OCI-LY1 (cell line): ENCODE results near the gene CHGA.

Experiments
- H2AFZ ChIP-seq: fragments of 200-600 bp; sonication (generic), shearing (Covaris generic); 2 replicates; pipeline ENCODE4 v1.6.0; 2014; ENCODE audit warnings: antibody characterized with exemption, mild to moderate bottlenecking, low read length
- H3F3A ChIP-seq: fragments of 200-600 bp; sonication (generic), shearing (Covaris generic); 2 replicates; pipeline ENCODE4 v1.6.0; 2014; ENCODE audit warnings: mild to moderate bottlenecking, antibody characterized with exemption, low read length, moderate library complexity; ENCODE audit not compliant: insufficient read depth
- H3K27ac ChIP-seq: fragments of 200-600 bp; sonication (generic); 2 replicates; pipeline ENCODE4 v1.5.1; 2014; ENCODE audit warnings: low read length, mixed run types, mild to moderate bottlenecking, low read depth; ENCODE audit not compliant: poor library complexity, severe bottlenecking
- H3K27me3 ChIP-seq: fragments of 200-600 bp; sonication (generic); 2 replicates; pipeline ENCODE4 v1.6.0; 2014; ENCODE audit warnings: antibody characterized with exemption, mild to moderate bottlenecking, low read length, moderate library complexity; ENCODE audit not compliant: insufficient read depth
- H3K36me3 ChIP-seq: fragments of 200-600 bp; sonication (generic); 2 replicates; pipeline ENCODE4 v1.6.1; 2014; ENCODE audit warnings: mild to moderate bottlenecking, antibody characterized with exemption, low read length, moderate library complexity, mixed read lengths; ENCODE audit not compliant: insufficient read depth
- H3K4me1 ChIP-seq: fragments of 200-600 bp; sonication (generic); 2 replicates; pipeline ENCODE4 v1.5.1; 2014; ENCODE audit warnings: mild to moderate bottlenecking, low read length, moderate library complexity; ENCODE audit not compliant: insufficient read depth, severe bottlenecking
- H3K4me2 ChIP-seq: fragments of 200-600 bp; sonication (generic), shearing (Covaris generic); 2 replicates; pipeline ENCODE4 v1.6.1; 2014; ENCODE audit warnings: low read length
- H3K4me3 ChIP-seq: fragments of 200-600 bp; sonication (generic); 2 replicates; pipeline ENCODE4 v1.5.1; 2014; ENCODE audit warnings: low read length, low read depth, mild to moderate bottlenecking, mixed read lengths; ENCODE audit not compliant: poor library complexity, severe bottlenecking
- H3K79me2 ChIP-seq: fragments of 200-600 bp; shearing (Covaris generic); 2 replicates; pipeline ENCODE4 v1.6.1; 2016; ENCODE audit warnings: mixed run types, low read length, mixed read lengths; ENCODE audit not compliant: insufficient read depth
- H3K9ac ChIP-seq: fragments of 200-600 bp; sonication (generic), shearing (Covaris generic); 2 replicates; pipeline ENCODE4 v1.6.1; 2014; ENCODE audit warnings: mild to moderate bottlenecking, low read length, mixed read lengths
- H3K9me2 ChIP-seq: fragments of 200-600 bp; sonication (generic), shearing (Covaris generic); 2 replicates; pipeline ENCODE4 v1.6.1; 2014; ENCODE audit warnings: low read depth, mild to moderate bottlenecking, low read length, mixed read lengths
- H3K9me3 ChIP-seq: fragments of 200-600 bp; shearing (Covaris generic); 2 replicates; pipeline ENCODE4 v1.6.1; 2014; ENCODE audit warnings: low read length, mixed read lengths
- H4K20me1 ChIP-seq: fragments of 200-600 bp; sonication (generic), shearing (Covaris generic); 2 replicates; pipeline ENCODE4 v1.6.0; 2016; ENCODE audit warnings: mild to moderate bottlenecking, low read length; ENCODE audit not compliant: insufficient read depth
- EZH2 ChIP-seq: fragments of 200-600 bp; sonication (generic), shearing (Covaris generic); IDR thresholded peaks from 2 replicates; pipeline ENCODE4 v1.8.0; 2017; ENCODE audit warnings: borderline replicate concordance, mixed run types, mild to moderate bottlenecking, antibody characterized with exemption, low read length, moderate library complexity, mixed read lengths
- TF ChIP-seq, protein P1 (sequence below): fragments of 200-600 bp; sonication (generic), shearing (Covaris generic); IDR thresholded peaks from 2 replicates; pipeline ENCODE4 v1.5.1; 2017; ENCODE audit warnings: mild to moderate bottlenecking, antibody characterized with exemption, low read length, moderate library complexity, mixed read lengths

The CHGA gene

DNA sequence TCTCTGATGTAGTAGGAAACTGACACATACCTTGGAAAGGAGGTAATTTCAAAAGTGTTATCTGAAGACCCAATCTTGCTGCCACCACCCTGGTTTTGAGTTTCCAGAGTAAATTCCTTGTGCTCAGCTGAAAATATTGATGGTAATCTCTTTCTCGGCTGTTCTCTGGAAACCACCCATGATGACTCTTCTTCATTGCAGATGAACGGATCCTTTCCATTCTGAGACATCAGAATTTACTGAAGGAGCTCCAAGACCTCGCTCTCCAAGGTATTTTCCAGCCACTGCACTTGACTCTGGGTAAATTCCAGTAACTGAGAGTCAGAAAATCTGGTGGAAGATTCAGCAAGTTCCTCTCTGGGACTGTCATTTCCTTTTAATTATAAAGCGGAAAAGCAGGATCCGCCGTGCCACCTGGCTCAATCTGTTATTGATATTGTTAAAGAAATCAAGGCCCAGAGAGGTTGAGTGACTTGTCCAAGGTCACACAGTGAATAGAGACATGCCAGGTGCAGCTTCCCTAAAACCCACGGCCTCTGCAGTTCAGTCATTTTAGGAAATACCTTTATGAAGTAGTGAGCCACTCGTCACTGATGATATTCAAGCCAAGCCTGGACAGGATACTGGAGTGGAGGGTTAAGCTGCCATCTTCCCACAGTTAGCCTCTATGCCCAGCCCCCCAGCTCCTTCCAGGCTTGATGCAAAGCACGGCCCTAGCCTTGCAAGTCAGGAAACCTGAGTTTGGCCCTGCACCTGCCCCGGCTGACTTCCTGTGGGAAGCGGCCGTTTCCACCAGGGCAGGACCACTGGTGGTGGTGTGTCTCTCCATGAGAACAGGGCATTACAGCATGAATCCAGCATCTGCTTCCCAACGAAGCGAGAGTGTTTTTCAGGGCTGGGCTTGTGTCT lies 4.7 kb downstream of the CHGA start:
- Histone ChIP-seq H3K36me3 (no peaks in the 10 kb centered on the region), H3K9me2 (no peaks in the 10 kb centered on the region), H3K27me3 (peaks cover 5% of the 10 kb centered on the region; the same call in 1 of the 2 replicates), H4K20me1 (no peaks in the 10 kb centered on the region), H3K9ac (no peak overlapping the region), H3F3A (no peaks in the 10 kb centered on the region), H3K9me3 (no peaks in the 10 kb centered on the region), H2AFZ (no peak overlapping the region), H3K4me2 (no peak overlapping the region), H3K4me3 (no peak overlapping the region), H3K79me2 (no peaks in the 10 kb centered on the region), H3K27ac (no peak overlapping the region), H3K4me1 (no peaks in the 10 kb centered on the region)
- TF ChIP-seq, protein P1, sequence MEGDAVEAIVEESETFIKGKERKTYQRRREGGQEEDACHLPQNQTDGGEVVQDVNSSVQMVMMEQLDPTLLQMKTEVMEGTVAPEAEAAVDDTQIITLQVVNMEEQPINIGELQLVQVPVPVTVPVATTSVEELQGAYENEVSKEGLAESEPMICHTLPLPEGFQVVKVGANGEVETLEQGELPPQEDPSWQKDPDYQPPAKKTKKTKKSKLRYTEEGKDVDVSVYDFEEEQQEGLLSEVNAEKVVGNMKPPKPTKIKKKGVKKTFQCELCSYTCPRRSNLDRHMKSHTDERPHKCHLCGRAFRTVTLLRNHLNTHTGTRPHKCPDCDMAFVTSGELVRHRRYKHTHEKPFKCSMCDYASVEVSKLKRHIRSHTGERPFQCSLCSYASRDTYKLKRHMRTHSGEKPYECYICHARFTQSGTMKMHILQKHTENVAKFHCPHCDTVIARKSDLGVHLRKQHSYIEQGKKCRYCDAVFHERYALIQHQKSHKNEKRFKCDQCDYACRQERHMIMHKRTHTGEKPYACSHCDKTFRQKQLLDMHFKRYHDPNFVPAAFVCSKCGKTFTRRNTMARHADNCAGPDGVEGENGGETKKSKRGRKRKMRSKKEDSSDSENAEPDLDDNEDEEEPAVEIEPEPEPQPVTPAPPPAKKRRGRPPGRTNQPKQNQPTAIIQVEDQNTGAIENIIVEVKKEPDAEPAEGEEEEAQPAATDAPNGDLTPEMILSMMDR = no peak
- no peak for TF ChIP-seq EZH2

DNA sequence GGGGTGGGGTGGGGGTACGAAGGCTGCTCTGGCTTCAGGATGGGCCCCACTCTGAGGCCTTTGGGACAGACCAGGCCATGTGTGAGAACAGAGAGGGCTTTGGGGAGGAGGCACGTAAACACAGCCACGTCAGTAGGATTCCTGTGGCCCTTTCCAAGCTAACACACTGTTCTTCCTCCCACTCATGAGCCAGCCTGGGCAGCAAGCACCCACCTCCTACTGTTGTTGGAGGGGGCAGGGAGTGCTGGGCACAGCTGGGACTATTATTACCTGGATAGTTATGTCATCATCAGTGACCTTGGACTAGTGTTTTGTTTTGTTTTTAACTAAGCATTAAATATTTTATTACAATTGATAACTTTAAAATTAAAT lies 5.3 kb downstream of the CHGA start:
- no peaks in the 10 kb centered on the region for H3K9me3 ChIP-seq
- no peaks in the 10 kb centered on the region for H3F3A ChIP-seq
- no peaks in the 10 kb centered on the region for H3K4me1 ChIP-seq
- no peak overlapping the region for H2AFZ ChIP-seq
- no peak overlapping the region for H3K27ac ChIP-seq
- no peaks in the 10 kb centered on the region for H4K20me1 ChIP-seq
- H3K4me2 ChIP-seq = no peak overlapping the region
- H3K27me3 ChIP-seq = peaks cover 5% of the 10 kb centered on the region; the same call in 1 of the 2 replicates
- H3K4me3 ChIP-seq = no peak overlapping the region
- TF ChIP-seq, protein P1 = no peak
- TF ChIP-seq EZH2 = no peak
- H3K79me2 ChIP-seq = no peaks in the 10 kb centered on the region
- H3K9ac ChIP-seq = no peak overlapping the region
- H3K9me2 ChIP-seq = no peaks in the 10 kb centered on the region
- H3K36me3 ChIP-seq = no peaks in the 10 kb centered on the region

DNA sequence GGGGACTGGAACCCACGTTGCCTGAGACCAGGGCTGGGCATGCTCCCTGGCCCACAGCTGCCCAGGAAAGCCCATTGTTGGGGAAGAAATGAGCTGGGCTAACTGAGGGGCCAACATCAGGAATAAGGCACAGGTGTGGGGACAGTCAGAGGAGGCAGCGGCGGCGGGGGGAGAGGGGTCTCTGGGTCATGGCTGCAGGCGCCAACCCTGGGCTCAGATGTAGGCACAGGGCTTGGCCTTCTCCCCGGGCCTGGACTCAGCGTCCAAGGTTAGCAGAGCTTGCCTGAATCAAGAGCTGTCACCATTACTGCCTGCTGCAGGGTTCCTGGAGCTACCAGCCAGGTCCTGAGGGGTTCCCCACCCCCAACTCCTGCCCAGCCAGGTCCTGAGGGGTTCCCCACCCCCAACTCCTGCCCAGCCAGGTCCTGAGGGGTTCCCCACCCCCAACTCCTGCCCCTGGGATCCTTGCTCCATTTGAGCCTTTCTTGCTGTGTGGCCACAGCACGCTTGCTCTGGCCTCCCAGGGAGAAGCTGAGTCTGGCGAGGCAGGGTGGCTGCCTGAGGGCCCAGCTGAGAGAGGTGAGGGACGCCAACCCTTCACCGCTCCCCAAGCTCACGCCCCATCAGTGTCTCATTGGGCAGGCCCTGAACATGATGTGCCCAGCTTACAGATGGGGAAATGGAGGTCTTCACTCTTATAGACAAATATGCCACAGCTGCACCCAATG lies 6.2 kb downstream of the CHGA start:
- no peaks in the 10 kb centered on the region for H3K36me3 ChIP-seq
- no peaks in the 10 kb centered on the region for H4K20me1 ChIP-seq
- no peaks in the 10 kb centered on the region for H3K79me2 ChIP-seq
- no peaks in the 10 kb centered on the region for H3F3A ChIP-seq
- no peak overlapping the region for H3K9ac ChIP-seq
- TF ChIP-seq EZH2 = no peak
- TF ChIP-seq, protein P1 = no peak
- no peak overlapping the region for H3K4me3 ChIP-seq
- no peak overlapping the region for H3K4me2 ChIP-seq
- no peak overlapping the region for H3K27ac ChIP-seq
- no peaks in the 10 kb centered on the region for H3K4me1 ChIP-seq
- H3K9me3 ChIP-seq = no peaks in the 10 kb centered on the region
- peaks cover 5% of the 10 kb centered on the region for H3K27me3 ChIP-seq
- H2AFZ ChIP-seq = no peak overlapping the region
- H3K9me2 ChIP-seq = no peaks in the 10 kb centered on the region
